Gastroesophageal sphincter (tissue), 3 donors: ENCODE measurements around the gene DPPA5.

Source experiments
- CTCF ChIP-seq, 4 experiments: fragments of 200-600 bp in 2 of 4; fragments of 450-650 bp in 2 of 4; sonication (generic) in 1 of 4; IDR thresholded peaks; one replicate each; pipeline ENCODE4 v1.5.1; 2017 to 2019; ENCODE audit warnings: antibody characterized with exemption in 4 of 4, mild to moderate bottlenecking in 2 of 4, moderate library complexity in 2 of 4
- POLR2A ChIP-seq, 2 donors: fragments of 450-650 bp; IDR thresholded peaks; one replicate each; pipeline ENCODE4 v1.6.1; 2017; ENCODE audit warnings: antibody characterized with exemption in 2 of 2, mild to moderate bottlenecking in 2 of 2, moderate library complexity in 1 of 2
- POLR2AphosphoS5 ChIP-seq: sonication (generic); formaldehyde crosslinking; IDR thresholded peaks from one replicate; pipeline ENCODE4 v1.6.1; 2017; ENCODE audit warnings: antibody characterized with exemption

- TF ChIP-seq POLR2AphosphoS5, result no peak
- TF ChIP-seq CTCF (IDR thresholded peaks at IDR 0.05), result no peak
- no peak for TF ChIP-seq POLR2A (IDR thresholded peaks at IDR 0.05)
Observed at GRCh38 chr6:73309535-73309784, 44.6 kb downstream of the DPPA5 start.
